K562 (cell line): ENCODE data around the gene CARD8. TPM values are rescaled to one million over a fixed set of nuclear protein-coding genes. Genes with fewer than 3 reads are reported as not detected.

Experiments used
- ARID1B ChIP-seq: fragments of 450-650 bp; IDR thresholded peaks from 2 replicates; pipeline ENCODE4 v1.6.1; 2016; ENCODE audit warnings: antibody characterized with exemption, mild to moderate bottlenecking, inconsistent platforms
- BHLHE40 ChIP-seq: IDR thresholded peaks from 2 replicates; pipeline ENCODE4 v1.6.1; 2011; ENCODE audit warnings: low read length, improper control_type of control experiment
- EHMT2 ChIP-seq: fragments of 450-650 bp; IDR thresholded peaks from 2 replicates; pipeline ENCODE4 v1.6.1; 2018; ENCODE audit warnings: antibody characterized with exemption
- ELF1 ChIP-seq: fragments of 200-800 bp; sonication (Bioruptor generic); IDR thresholded peaks from 2 replicates; pipeline ENCODE4 v1.6.1; 2016; ENCODE audit warnings: missing genetic modification characterization, missing compliant biosample characterization
- ETV1 ChIP-seq: fragments of 450-650 bp; conservative IDR thresholded peaks from 2 replicates; pipeline ENCODE4 v1.6.1; 2016; ENCODE audit warnings: missing genetic modification characterization, control low read depth, low read depth, missing compliant biosample characterization
- ETV6 ChIP-seq, 3 experiments: fragments of 150-350 bp in 1 of 3; sonication (generic) in 1 of 3; formaldehyde crosslinking in 1 of 3; IDR thresholded peaks; 2 replicates each; pipeline versions ENCODE4 v1.6.1 to v1.8.0; 2014 to 2022; ENCODE audit warnings: borderline replicate concordance in 2 of 3, low read depth in 2 of 3, antibody characterized with exemption in 1 of 3, low read length in 1 of 3, mild to moderate bottlenecking in 1 of 3, missing genetic modification reagents in 1 of 3
- FOXA1 ChIP-seq: fragments of 450-650 bp; IDR thresholded peaks from 2 replicates; pipeline ENCODE4 v1.6.1; 2016; ENCODE audit warnings: mild to moderate bottlenecking, borderline replicate concordance
- MEIS2 ChIP-seq: fragments of 450-650 bp; IDR thresholded peaks from 2 replicates; pipeline ENCODE4 v1.6.1; 2014; ENCODE audit warnings: mild to moderate bottlenecking; ENCODE audit not compliant: partially characterized antibody
- POLR2A ChIP-seq: fragments of 450-650 bp; conservative IDR thresholded peaks from 2 replicates; pipeline ENCODE4 v1.6.1; 2016
- POLR2B ChIP-seq: fragments of 450-650 bp; IDR thresholded peaks from 2 replicates; pipeline ENCODE4 v1.6.1; 2018; ENCODE audit warnings: low read depth; ENCODE audit not compliant: partially characterized antibody
- TAF15 ChIP-seq: fragments of 200-400 bp; formaldehyde crosslinking; IDR thresholded peaks from 2 replicates; pipeline ENCODE4 v1.6.1; 2017; ENCODE audit warnings: mild to moderate bottlenecking, low read depth, low read length, moderate library complexity
- TBL1XR1 ChIP-seq, 2 experiments: IDR thresholded peaks; 2 replicates each; pipeline ENCODE4 v1.6.1; 2012; ENCODE audit warnings: improper control_type of control experiment in 2 of 2, low read length in 2 of 2, mild to moderate bottlenecking in 1 of 2
- WHSC1 ChIP-seq: IDR thresholded peaks from one replicate; pipeline ENCODE4 v1.6.1; 2012; ENCODE audit warnings: low read length, control low read depth, inconsistent platforms
- ZKSCAN1 ChIP-seq: fragments of 150-350 bp; IDR thresholded peaks from 2 replicates; pipeline ENCODE4 v1.6.1; 2016; ENCODE audit warnings: low read depth, low read length
- ZNF165 ChIP-seq: fragments of 250-450 bp; sonication (Bioruptor Pico); IDR thresholded peaks from 2 replicates; pipeline ENCODE4 v1.4.0; 2020; ENCODE audit warnings: borderline replicate concordance
- polyA plus RNA-seq, 8 experiments: library from polyadenylated mRNA; depleted of rRNA in 4 of 8; stranded (reverse) in 5 of 8; unstranded in 3 of 8; fragments of >200 nt; fragmentation: Nextera tagmentation in 2 of 8; fragmentation: Illumina TruSeq in 1 of 8; extraction: Ambion mirVana in 2 of 8; extraction: Trizol in 1 of 8; gene quantifications; 2 replicates each; pipeline versions ENCODE4 v1.2.1 to v1.2.3, GENCODE V29; 2011 to 2014; ENCODE audit warnings: inconsistent platforms in 1 of 8, missing spikeins in 1 of 8
- total RNA-seq, 7 experiments: library from RNA; depleted of rRNA in 6 of 7; stranded (reverse); fragments of >200 nt in 6 of 7; fragmentation: Illumina TruSeq in 2 of 7; extraction: Trizol in 2 of 7; gene quantifications; 2 replicates each; pipeline versions ENCODE4 v1.2.1 to v1.2.3, GENCODE V29; 2011 to 2021; ENCODE audit warnings: low replicate concordance in 1 of 7
- TF ChIP-seq, protein P1 (sequence below), 2 experiments: fragments of 450-650 bp; IDR thresholded peaks; 2 replicates each; pipeline ENCODE4 v1.6.1; 2018; ENCODE audit warnings: mild to moderate bottlenecking in 2 of 2, low read depth in 1 of 2; ENCODE audit not compliant: partially characterized antibody in 2 of 2
- TF ChIP-seq, protein P2 (sequence below), 2 experiments: fragments of 450-650 bp; IDR thresholded peaks; 2 replicates each; pipeline ENCODE4 v1.6.1; 2016
- TF ChIP-seq, protein P3 (sequence below): fragments of 450-650 bp; IDR thresholded peaks from 2 replicates; pipeline ENCODE4 v1.7.1; 2018; ENCODE audit warnings: mild to moderate bottlenecking, low read depth; ENCODE audit not compliant: partially characterized antibody

The CARD8 gene
- total and polyA plus RNA-seq, 9 of the 15 experiments (the other 6 are each of a cell fraction or from before 2014, with no cell fraction given): 11.5 to 26.4 (median 20.8) TPM

DNA sequence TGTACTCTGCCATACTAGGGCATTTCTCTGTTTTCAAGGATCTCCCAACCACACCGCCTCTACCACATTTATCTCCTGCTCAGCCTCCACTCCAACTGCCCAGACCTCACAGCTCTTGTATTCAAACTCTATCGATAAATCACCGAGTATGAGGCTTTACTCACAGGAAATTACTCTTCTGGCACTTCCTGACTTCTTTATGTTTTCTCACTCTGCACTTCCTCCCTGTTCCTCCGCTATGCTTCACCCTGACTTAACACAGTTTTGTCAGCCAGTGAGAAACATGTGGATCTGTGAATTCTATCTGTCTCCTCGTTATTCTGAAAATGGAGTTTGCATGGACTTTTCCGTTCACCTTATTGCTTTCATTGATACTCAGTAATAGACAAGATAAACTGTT is 2.6 kb upstream of the CARD8 start (continued):
- TF ChIP-seq, protein P1, sequence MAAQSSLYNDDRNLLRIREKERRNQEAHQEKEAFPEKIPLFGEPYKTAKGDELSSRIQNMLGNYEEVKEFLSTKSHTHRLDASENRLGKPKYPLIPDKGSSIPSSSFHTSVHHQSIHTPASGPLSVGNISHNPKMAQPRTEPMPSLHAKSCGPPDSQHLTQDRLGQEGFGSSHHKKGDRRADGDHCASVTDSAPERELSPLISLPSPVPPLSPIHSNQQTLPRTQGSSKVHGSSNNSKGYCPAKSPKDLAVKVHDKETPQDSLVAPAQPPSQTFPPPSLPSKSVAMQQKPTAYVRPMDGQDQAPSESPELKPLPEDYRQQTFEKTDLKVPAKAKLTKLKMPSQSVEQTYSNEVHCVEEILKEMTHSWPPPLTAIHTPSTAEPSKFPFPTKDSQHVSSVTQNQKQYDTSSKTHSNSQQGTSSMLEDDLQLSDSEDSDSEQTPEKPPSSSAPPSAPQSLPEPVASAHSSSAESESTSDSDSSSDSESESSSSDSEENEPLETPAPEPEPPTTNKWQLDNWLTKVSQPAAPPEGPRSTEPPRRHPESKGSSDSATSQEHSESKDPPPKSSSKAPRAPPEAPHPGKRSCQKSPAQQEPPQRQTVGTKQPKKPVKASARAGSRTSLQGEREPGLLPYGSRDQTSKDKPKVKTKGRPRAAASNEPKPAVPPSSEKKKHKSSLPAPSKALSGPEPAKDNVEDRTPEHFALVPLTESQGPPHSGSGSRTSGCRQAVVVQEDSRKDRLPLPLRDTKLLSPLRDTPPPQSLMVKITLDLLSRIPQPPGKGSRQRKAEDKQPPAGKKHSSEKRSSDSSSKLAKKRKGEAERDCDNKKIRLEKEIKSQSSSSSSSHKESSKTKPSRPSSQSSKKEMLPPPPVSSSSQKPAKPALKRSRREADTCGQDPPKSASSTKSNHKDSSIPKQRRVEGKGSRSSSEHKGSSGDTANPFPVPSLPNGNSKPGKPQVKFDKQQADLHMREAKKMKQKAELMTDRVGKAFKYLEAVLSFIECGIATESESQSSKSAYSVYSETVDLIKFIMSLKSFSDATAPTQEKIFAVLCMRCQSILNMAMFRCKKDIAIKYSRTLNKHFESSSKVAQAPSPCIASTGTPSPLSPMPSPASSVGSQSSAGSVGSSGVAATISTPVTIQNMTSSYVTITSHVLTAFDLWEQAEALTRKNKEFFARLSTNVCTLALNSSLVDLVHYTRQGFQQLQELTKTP (IDR thresholded peaks at IDR 0.05; ENCODE audit: low read depth in 1 of 2, partially characterized antibody in 2 of 2): peak in 1 of 2 experiments; percentile 52
- TF ChIP-seq EHMT2 (peak; percentile 14; the same call in 1 of the 2 replicates), FOXA1 (no peak), ETV1 (peak; percentile 81), ELF1 (tag) (peak; percentile 43; the same call in 1 of the 2 replicates), BHLHE40 (no peak), TBL1XR1 (IDR thresholded peaks at IDR 0.05; ENCODE audit: low read length in 2 of 2) (no peak), POLR2B (peak; percentile 50), WHSC1 (no peak), ETV6 (IDR thresholded peaks at IDR 0.05; ENCODE audit: borderline replicate concordance in 1 of 2, low read depth in 2 of 2, low read length in 1 of 2) (peak; percentile 42 to 79; a peak in 2 of 4 replicates), ETV6 (CRISPR knock-in tag; IDR thresholded peaks at IDR 0.05; ENCODE audit: borderline replicate concordance) (no peak), ZKSCAN1 (no peak), TAF15 (no peak), MEIS2 (peak; percentile 64), POLR2A (peak; percentile 54; the same call in 1 of the 2 replicates), ARID1B (peak; percentile 32; the same call in 1 of the 2 replicates), ZNF165 (CRISPR knock-in tag) (no peak)
- TF ChIP-seq, protein P2, sequence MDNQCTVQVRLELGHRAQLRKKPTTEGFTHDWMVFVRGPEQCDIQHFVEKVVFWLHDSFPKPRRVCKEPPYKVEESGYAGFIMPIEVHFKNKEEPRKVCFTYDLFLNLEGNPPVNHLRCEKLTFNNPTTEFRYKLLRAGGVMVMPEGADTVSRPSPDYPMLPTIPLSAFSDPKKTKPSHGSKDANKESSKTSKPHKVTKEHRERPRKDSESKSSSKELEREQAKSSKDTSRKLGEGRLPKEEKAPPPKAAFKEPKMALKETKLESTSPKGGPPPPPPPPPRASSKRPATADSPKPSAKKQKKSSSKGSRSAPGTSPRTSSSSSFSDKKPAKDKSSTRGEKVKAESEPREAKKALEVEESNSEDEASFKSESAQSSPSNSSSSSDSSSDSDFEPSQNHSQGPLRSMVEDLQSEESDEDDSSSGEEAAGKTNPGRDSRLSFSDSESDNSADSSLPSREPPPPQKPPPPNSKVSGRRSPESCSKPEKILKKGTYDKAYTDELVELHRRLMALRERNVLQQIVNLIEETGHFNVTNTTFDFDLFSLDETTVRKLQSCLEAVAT (IDR thresholded peaks at IDR 0.05): 0 out of 4 replicates have a peak, but pooled peaks of 1 of the 2 experiments have one; percentile 36
- TF ChIP-seq, protein P3, sequence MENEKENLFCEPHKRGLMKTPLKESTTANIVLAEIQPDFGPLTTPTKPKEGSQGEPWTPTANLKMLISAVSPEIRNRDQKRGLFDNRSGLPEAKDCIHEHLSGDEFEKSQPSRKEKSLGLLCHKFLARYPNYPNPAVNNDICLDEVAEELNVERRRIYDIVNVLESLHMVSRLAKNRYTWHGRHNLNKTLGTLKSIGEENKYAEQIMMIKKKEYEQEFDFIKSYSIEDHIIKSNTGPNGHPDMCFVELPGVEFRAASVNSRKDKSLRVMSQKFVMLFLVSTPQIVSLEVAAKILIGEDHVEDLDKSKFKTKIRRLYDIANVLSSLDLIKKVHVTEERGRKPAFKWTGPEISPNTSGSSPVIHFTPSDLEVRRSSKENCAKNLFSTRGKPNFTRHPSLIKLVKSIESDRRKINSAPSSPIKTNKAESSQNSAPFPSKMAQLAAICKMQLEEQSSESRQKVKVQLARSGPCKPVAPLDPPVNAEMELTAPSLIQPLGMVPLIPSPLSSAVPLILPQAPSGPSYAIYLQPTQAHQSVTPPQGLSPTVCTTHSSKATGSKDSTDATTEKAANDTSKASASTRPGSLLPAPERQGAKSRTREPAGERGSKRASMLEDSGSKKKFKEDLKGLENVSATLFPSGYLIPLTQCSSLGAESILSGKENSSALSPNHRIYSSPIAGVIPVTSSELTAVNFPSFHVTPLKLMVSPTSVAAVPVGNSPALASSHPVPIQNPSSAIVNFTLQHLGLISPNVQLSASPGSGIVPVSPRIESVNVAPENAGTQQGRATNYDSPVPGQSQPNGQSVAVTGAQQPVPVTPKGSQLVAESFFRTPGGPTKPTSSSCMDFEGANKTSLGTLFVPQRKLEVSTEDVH: peak; percentile 39
